Suppressor macrophage treated with lipopolysaccharide for 1 hour (primary cell): ENCODE measurements around the gene WASHC4.
"Not testable (repeated sequence)": the region's sequence is repeated elsewhere in the genome, so short reads cannot be mapped to it uniquely, and the experiment has no call there.

Experiments used
- DNase-seq, 3 donors: peaks; one replicate each; pipeline ENCODE4 v3.0.0-alpha.2; 2020 to 2022

WASHC4 gene

GRCh38 chr12:105170139-105170538 lies 62.6 kb downstream of the WASHC4 start:
- DNase-seq, result no peak

GRCh38 chr12:105171691-105172436 lies 64.3 kb downstream of the WASHC4 start:
- DNase-seq, result no peak

- no peak for DNase-seq
Observed at GRCh38 chr12:105175397-105175990, 68.0 kb downstream of the WASHC4 start.

GRCh38 chr12:105177208-105177607 lies 69.7 kb downstream of the WASHC4 start:
- no peak for DNase-seq

GRCh38 chr12:105179114-105179513 lies 71.6 kb downstream of the WASHC4 start:
- DNase-seq, result not testable (repeated sequence)

- not testable (repeated sequence) for DNase-seq
Observed at GRCh38 chr12:105183406-105183805, 75.9 kb downstream of the WASHC4 start.

- DNase-seq, result not testable (repeated sequence)
Observed at GRCh38 chr12:105183976-105184375, 76.4 kb downstream of the WASHC4 start.

GRCh38 chr12:105189293-105189692 lies 81.8 kb downstream of the WASHC4 start:
- no peak for DNase-seq

GRCh38 chr12:105190530-105190929 lies 83.0 kb downstream of the WASHC4 start:
- no peak for DNase-seq

GRCh38 chr12:105192624-105193225 lies 85.2 kb downstream of the WASHC4 start:
- DNase-seq, result no peak

GRCh38 chr12:105194947-105195346 lies 87.4 kb downstream of the WASHC4 start:
- no peak for DNase-seq

- DNase-seq, result no peak
Observed at GRCh38 chr12:105196090-105196489, 88.6 kb downstream of the WASHC4 start.

GRCh38 chr12:105198961-105199360 lies 91.4 kb downstream of the WASHC4 start:
- no peak for DNase-seq

GRCh38 chr12:105200385-105200784 lies 92.9 kb downstream of the WASHC4 start:
- DNase-seq, result no peak

- no peak for DNase-seq
Observed at GRCh38 chr12:105201299-105201698, 93.8 kb downstream of the WASHC4 start.

- DNase-seq, result no peak
Observed at GRCh38 chr12:105202202-105202601, 94.7 kb downstream of the WASHC4 start.

- no peak for DNase-seq
Observed at GRCh38 chr12:105204127-105204526, 96.6 kb downstream of the WASHC4 start.

- no peak for DNase-seq
Observed at GRCh38 chr12:105204916-105205315, 97.4 kb downstream of the WASHC4 start.

GRCh38 chr12:105205322-105206048 lies 98.0 kb downstream of the WASHC4 start:
- DNase-seq, result no peak

- no peak for DNase-seq
Observed at GRCh38 chr12:105206686-105207374, 99.3 kb downstream of the WASHC4 start.

- no peak for DNase-seq
Observed at GRCh38 chr12:105209091-105209490, 101.6 kb downstream of the WASHC4 start.

- DNase-seq, result no peak
Observed at GRCh38 chr12:105212438-105212837, 104.9 kb downstream of the WASHC4 start.

- no peak for DNase-seq
Observed at GRCh38 chr12:105214148-105214547, 106.6 kb downstream of the WASHC4 start.
